Spleen (tissue), 7 donors: ENCODE data around the gene AFAP1L1.

ENCODE experiments used
- CTCF ChIP-seq, 11 experiments: fragments of 200-600 bp in 7 of 11; fragments of 450-650 bp in 4 of 11; sonication (generic) in 4 of 11; IDR thresholded peaks in 8 of 11; conservative IDR thresholded peaks in 3 of 11; 1 replicate in 7 of 11; 2 replicates in 4 of 11; pipeline versions ENCODE4 v1.4.0 to v1.8.0; 2016 to 2021; ENCODE audit warnings: antibody characterized with exemption in 11 of 11, inconsistent platforms in 4 of 11, mild to moderate bottlenecking in 1 of 11
- POLR2A ChIP-seq, 3 donors: fragments of 450-650 bp; IDR thresholded peaks; one replicate each; pipeline ENCODE4 v1.5.1; 2017; ENCODE audit warnings: antibody characterized with exemption in 3 of 3, mild to moderate bottlenecking in 1 of 3
- donor health status: DM: no; HTN: no; CAD: no; lungs with moderate emphysema.
- donor health status: DM: no; HTN: no; CAD: no.
- donor health status: DM: no; HTN: no; CAD: no.

- TF ChIP-seq CTCF (IDR thresholded peaks at IDR 0.05 in 8 of 11, conservative IDR thresholded peaks at IDR 0.05 in 3 of 11) (no peak), POLR2A (IDR thresholded peaks at IDR 0.05) (no peak)
These were observed 84.7 kb downstream of the AFAP1L1 start for GRCh38 chr5:149356391-149356790.
